ENCODE results near the gene CDC14A. TPM values are rescaled to one million over a fixed set of nuclear protein-coding genes. Genes with fewer than 3 reads are reported as not detected.

The CDC14A gene
- total RNA-seq, 4 donors from 2014 or later = 6.6 to 12.2 (median 7.4) TPM

DNA sequence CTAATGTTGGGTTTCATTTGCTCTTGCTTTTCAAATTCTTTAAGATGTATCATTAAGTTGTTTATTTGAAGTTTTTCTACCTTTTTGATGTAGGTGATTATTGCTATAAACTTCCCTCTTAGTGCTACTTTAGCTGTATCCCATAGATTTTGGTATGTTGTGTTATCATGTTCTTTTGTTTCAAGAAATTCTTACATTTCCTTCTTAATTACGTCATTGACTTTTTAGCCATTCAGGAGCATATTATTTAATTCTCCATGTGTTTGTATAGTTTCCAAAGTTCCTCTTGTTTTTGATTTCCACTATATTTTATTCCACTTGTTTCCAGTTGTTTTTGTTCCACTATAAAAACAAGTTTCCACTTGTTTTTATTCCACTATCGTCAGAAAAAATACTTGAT is 200.6 kb downstream of the CDC14A start:
- Histone ChIP-seq H3K9me3 (peaks cover 0 to 65% (median 35%) of the 10 kb centered on the region in 4 donors), H3K27me3 (no peaks in the 10 kb centered on the region), H3K4me1 (no peaks in the 10 kb centered on the region), H3K36me3 (no peaks in the 10 kb centered on the region), H3K27ac (replicated peaks in 1 of 4) (no peak overlapping the region), H3K4me3 (no peak overlapping the region)
- no peak for DNase-seq (ENCODE audit: extremely low spot score)
- TF ChIP-seq POLR2A (IDR thresholded peaks at IDR 0.05; ENCODE audit: low read depth) = no peak
- no peak for TF ChIP-seq POLR2AphosphoS5 (IDR thresholded peaks at IDR 0.05)
- no peak for TF ChIP-seq EP300 (IDR thresholded peaks at IDR 0.05)
- TF ChIP-seq, protein P1, sequence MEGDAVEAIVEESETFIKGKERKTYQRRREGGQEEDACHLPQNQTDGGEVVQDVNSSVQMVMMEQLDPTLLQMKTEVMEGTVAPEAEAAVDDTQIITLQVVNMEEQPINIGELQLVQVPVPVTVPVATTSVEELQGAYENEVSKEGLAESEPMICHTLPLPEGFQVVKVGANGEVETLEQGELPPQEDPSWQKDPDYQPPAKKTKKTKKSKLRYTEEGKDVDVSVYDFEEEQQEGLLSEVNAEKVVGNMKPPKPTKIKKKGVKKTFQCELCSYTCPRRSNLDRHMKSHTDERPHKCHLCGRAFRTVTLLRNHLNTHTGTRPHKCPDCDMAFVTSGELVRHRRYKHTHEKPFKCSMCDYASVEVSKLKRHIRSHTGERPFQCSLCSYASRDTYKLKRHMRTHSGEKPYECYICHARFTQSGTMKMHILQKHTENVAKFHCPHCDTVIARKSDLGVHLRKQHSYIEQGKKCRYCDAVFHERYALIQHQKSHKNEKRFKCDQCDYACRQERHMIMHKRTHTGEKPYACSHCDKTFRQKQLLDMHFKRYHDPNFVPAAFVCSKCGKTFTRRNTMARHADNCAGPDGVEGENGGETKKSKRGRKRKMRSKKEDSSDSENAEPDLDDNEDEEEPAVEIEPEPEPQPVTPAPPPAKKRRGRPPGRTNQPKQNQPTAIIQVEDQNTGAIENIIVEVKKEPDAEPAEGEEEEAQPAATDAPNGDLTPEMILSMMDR (IDR thresholded peaks at IDR 0.05) = no peak
- 50% methylated on average over 2 of the region's 2 CpGs for WGBS
- intact Hi-C loops (cut with DNase I) = no loop called here

- Histone ChIP-seq H3K27me3 (no peaks in the 10 kb centered on the region), H3K9me3 (peaks cover 0 to 61% (median 29%) of the 10 kb centered on the region in 4 donors), H3K4me3 (no peak overlapping the region), H3K36me3 (no peaks in the 10 kb centered on the region), H3K27ac (replicated peaks in 1 of 4) (no peak overlapping the region), H3K4me1 (no peaks in the 10 kb centered on the region)
- intact Hi-C loops (cut with DNase I) = no loop called here
- TF ChIP-seq POLR2A (IDR thresholded peaks at IDR 0.05; ENCODE audit: low read depth) (no peak), EP300 (IDR thresholded peaks at IDR 0.05) (no peak), POLR2AphosphoS5 (IDR thresholded peaks at IDR 0.05) (no peak)
- TF ChIP-seq, protein P1 (IDR thresholded peaks at IDR 0.05) = no peak
- no peak for DNase-seq (ENCODE audit: extremely low spot score)
- 95% methylated on average over 1 of the region's 1 CpG for WGBS
These were observed 203.9 kb downstream of the CDC14A start for GRCh38 chr1:100556181-100556580.

GRCh38 chr1:100556925-100557605 is 204.8 kb downstream of the CDC14A start:
- DNase-seq (ENCODE audit: extremely low spot score) = no peak
- WGBS = 84% methylated on average over 3 of the region's 3 CpGs
- no peaks in the 10 kb centered on the region for H3K4me1 ChIP-seq
- H3K27ac ChIP-seq (replicated peaks in 1 of 4) = no peak overlapping the region
- H3K4me3 ChIP-seq = no peak overlapping the region
- no peaks in the 10 kb centered on the region for H3K36me3 ChIP-seq
- no peaks in the 10 kb centered on the region for H3K27me3 ChIP-seq
- H3K9me3 ChIP-seq = peaks cover 0 to 53% (median 23%) of the 10 kb centered on the region in 4 donors
- TF ChIP-seq, protein P1 (IDR thresholded peaks at IDR 0.05) = no peak
- TF ChIP-seq EP300 (IDR thresholded peaks at IDR 0.05) (no peak), POLR2AphosphoS5 (IDR thresholded peaks at IDR 0.05) (no peak), POLR2A (IDR thresholded peaks at IDR 0.05; ENCODE audit: low read depth) (no peak)
- intact Hi-C loops (cut with DNase I) = no loop called here

GRCh38 chr1:100557606-100557953 is 205.3 kb downstream of the CDC14A start:
- Histone ChIP-seq H3K4me1 (no peaks in the 10 kb centered on the region), H3K9me3 (peaks cover 0 to 48% (median 18%) of the 10 kb centered on the region in 4 donors), H3K27me3 (no peaks in the 10 kb centered on the region), H3K4me3 (no peak overlapping the region), H3K27ac (replicated peaks in 1 of 4) (no peak overlapping the region), H3K36me3 (no peaks in the 10 kb centered on the region)
- TF ChIP-seq POLR2AphosphoS5 (IDR thresholded peaks at IDR 0.05) (no peak), EP300 (IDR thresholded peaks at IDR 0.05) (no peak), POLR2A (IDR thresholded peaks at IDR 0.05; ENCODE audit: low read depth) (no peak)
- TF ChIP-seq, protein P1 (IDR thresholded peaks at IDR 0.05) = no peak
- no peak for DNase-seq (ENCODE audit: extremely low spot score)
- intact Hi-C loops (cut with DNase I) = no loop called here

GRCh38 chr1:100565533-100565932 is 213.2 kb downstream of the CDC14A start:
- DNase-seq (ENCODE audit: extremely low spot score) = no peak
- Histone ChIP-seq H3K4me3 (no peak overlapping the region), H3K36me3 (no peaks in the 10 kb centered on the region), H3K27me3 (no peaks in the 10 kb centered on the region), H3K9me3 (no peaks in the 10 kb centered on the region), H3K4me1 (no peaks in the 10 kb centered on the region), H3K27ac (replicated peaks in 1 of 4) (no peak overlapping the region)
- 86% methylated on average over 3 of the region's 3 CpGs for WGBS
- TF ChIP-seq, protein P1 (IDR thresholded peaks at IDR 0.05) = no peak
- TF ChIP-seq POLR2AphosphoS5 (IDR thresholded peaks at IDR 0.05) = no peak
- TF ChIP-seq EP300 (IDR thresholded peaks at IDR 0.05) = no peak
- TF ChIP-seq POLR2A (IDR thresholded peaks at IDR 0.05; ENCODE audit: low read depth) = no peak
- intact Hi-C loops (cut with DNase I) = no loop called here
